Brain microvascular endothelial cell (primary cell): Measurements from ENCODE around the gene SH3D21.

ENCODE experiments used
- DNase-seq: peaks from one replicate; pipeline ENCODE4 v3.0.0-alpha.2; 2020
- H3K27ac ChIP-seq: fragments of 250-450 bp; sonication (Bioruptor Pico); 2 replicates; pipeline ENCODE4 v1.5.1; 2020; ENCODE audit warnings: mild to moderate bottlenecking, moderate library complexity
- H3K27me3 ChIP-seq: fragments of 250-450 bp; sonication (Bioruptor Pico); replicated peaks from 2 replicates; pipeline ENCODE4 v1.5.1; 2020; ENCODE audit warnings: mild to moderate bottlenecking
- H3K36me3 ChIP-seq: fragments of 250-450 bp; sonication (Bioruptor Pico); replicated peaks from 2 replicates; pipeline ENCODE4 v1.5.1; 2020; ENCODE audit warnings: mild to moderate bottlenecking
- H3K4me3 ChIP-seq: 2 replicates; pipeline ENCODE4 v1.5.1; 2011; ENCODE audit warnings: low read depth, mild to moderate bottlenecking, control low read depth, low read length, moderate library complexity
- in situ Hi-C: cut with HindIII; loops from 2 replicates; pipeline ENCODE4 v1.10.0; 2017; ENCODE audit warnings: low sequenced_read_pairs, low pct_ligation_motif_present
- TF ChIP-seq, protein P1 (sequence below): IDR thresholded peaks from 2 replicates; pipeline ENCODE4 v1.5.1; 2011; ENCODE audit warnings: low read depth, mild to moderate bottlenecking, moderate library complexity, low read length, control low read depth, inconsistent platforms; ENCODE audit errors: missing control alignments

Gene SH3D21

DNA sequence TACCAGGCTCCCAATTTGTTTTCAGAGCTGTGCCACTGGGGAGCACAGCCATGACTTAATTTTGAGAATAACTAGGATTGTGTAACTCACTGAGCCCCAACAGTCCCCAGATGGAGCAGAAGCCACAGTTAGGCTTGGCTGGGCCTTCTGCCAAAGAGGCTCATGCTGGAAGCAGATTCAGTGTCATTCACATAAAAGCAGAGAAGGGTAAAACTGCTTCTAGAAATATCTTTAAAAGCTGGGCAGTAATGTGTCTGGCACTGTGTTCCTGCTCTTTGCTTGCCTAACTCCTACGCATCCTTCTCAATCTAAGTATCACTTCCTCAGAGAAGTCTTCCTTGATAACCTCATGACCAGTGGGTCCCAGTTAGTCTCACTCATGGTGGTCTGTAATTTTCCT, 59.2 kb downstream of the SH3D21 start:
- in situ Hi-C loops = no loop called here
- no peak for DNase-seq
- H3K36me3 ChIP-seq = peaks cover 30% of the 10 kb centered on the region
- no peak overlapping the region for H3K4me3 ChIP-seq
- no peaks in the 10 kb centered on the region for H3K27me3 ChIP-seq
- TF ChIP-seq, protein P1, sequence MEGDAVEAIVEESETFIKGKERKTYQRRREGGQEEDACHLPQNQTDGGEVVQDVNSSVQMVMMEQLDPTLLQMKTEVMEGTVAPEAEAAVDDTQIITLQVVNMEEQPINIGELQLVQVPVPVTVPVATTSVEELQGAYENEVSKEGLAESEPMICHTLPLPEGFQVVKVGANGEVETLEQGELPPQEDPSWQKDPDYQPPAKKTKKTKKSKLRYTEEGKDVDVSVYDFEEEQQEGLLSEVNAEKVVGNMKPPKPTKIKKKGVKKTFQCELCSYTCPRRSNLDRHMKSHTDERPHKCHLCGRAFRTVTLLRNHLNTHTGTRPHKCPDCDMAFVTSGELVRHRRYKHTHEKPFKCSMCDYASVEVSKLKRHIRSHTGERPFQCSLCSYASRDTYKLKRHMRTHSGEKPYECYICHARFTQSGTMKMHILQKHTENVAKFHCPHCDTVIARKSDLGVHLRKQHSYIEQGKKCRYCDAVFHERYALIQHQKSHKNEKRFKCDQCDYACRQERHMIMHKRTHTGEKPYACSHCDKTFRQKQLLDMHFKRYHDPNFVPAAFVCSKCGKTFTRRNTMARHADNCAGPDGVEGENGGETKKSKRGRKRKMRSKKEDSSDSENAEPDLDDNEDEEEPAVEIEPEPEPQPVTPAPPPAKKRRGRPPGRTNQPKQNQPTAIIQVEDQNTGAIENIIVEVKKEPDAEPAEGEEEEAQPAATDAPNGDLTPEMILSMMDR = no peak
- peak overlapping the region; percentile 34 for H3K27ac ChIP-seq

DNA sequence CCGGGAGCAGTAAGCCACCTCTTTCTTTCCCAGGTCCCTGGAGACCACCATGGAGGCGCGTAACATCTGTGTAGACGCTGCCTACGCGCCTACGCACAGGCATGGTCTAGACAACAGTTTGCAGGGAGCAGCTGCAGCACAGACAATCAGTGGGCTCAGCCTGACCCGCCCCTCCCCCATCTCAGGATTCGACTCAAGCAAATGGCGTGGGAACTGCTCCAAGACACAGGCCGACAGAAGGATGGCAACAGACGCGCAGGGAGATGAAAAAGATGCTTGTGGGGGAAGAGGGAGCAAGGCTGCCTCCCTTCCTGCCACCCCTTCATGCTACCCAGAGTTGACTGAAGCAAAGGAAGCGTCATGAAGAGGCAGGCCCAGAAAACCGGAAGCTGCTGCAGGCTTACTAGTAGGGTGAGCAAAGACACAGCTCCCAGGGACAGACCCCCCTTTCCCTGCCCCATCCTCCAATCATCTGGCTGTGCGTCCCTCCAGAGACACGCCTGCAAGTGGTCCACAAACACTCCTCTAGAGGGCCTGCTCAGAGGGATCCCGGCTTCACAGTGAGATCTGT, 60.0 kb downstream of the SH3D21 start:
- Histone ChIP-seq H3K4me3 (no peak overlapping the region), H3K36me3 (peaks cover 24% of the 10 kb centered on the region), H3K27ac (peak overlapping the region; percentile 34), H3K27me3 (no peaks in the 10 kb centered on the region)
- DNase-seq = peak; percentile 71
- in situ Hi-C loops = no loop called here
- TF ChIP-seq, protein P1 = peak; percentile 58

- Histone ChIP-seq H3K27me3 (no peaks in the 10 kb centered on the region), H3K27ac (no peak overlapping the region), H3K36me3 (peaks cover 22% of the 10 kb centered on the region), H3K4me3 (no peak overlapping the region)
- DNase-seq = no peak
- TF ChIP-seq, protein P1 = no peak
- in situ Hi-C loops = no loop called here
These were observed 60.9 kb downstream of the SH3D21 start for GRCh38 chr1:36367066-36367465.

- no peak overlapping the region for H3K4me3 ChIP-seq
- in situ Hi-C loops = no loop called here
- H3K27me3 ChIP-seq = no peaks in the 10 kb centered on the region
- H3K27ac ChIP-seq = no peak overlapping the region
- no peak for DNase-seq
- H3K36me3 ChIP-seq = peaks cover 18% of the 10 kb centered on the region
- TF ChIP-seq, protein P1 = no peak
These were observed 61.6 kb downstream of the SH3D21 start for GRCh38 chr1:36367798-36368197.

GRCh38 chr1:36369061-36369861, 63.1 kb downstream of the SH3D21 start:
- Histone ChIP-seq H3K27me3 (no peaks in the 10 kb centered on the region), H3K4me3 (no peak overlapping the region), H3K36me3 (peaks cover 16% of the 10 kb centered on the region), H3K27ac (no peak overlapping the region)
- peak; percentile 64 for DNase-seq
- in situ Hi-C loops = no loop called here
- TF ChIP-seq, protein P1 = peak; percentile 94
